HCT116 (cell line): ENCODE measurements around the gene RC3H2. TPM values are rescaled to one million over a fixed set of nuclear protein-coding genes. Genes with fewer than 3 reads are reported as not detected.

Experiments
- ATAC-seq: fragments of 200-7000 bp; cut with Tn5 transposase; 2 replicates; pipeline ENCODE4 v1.9.1; 2020; ENCODE audit warnings: mild to moderate bottlenecking, moderate library complexity
- BruUV-seq: library from RNA; stranded (reverse); fragments of 400-500 nt; replicated peaks from 2 replicates; lab custom pipeline; 2021; lab: Mats Ljungman, UMichigan
- CTCF ChIA-PET: fragments of 300-600 bp; sonication (Branson Sonifier 250); formaldehyde crosslinking; loops from one replicate; lab custom pipeline; 2021; ENCODE audit warnings: antibody characterized with exemption; lab: Charles Lee
- POLR2A ChIA-PET: fragments of 300-600, 350-600 bp; sonication (Branson Sonifier 250); formaldehyde crosslinking; loops from one replicate; lab custom pipeline; 2021; ENCODE audit warnings: antibody characterized with exemption; lab: Charles Lee
- RAD21 ChIA-PET, 2 experiments: fragments of 300-600 bp; sonication (Branson Sonifier 250); formaldehyde crosslinking; loops; one replicate each; lab custom pipeline; 2023; ENCODE audit warnings: low total read pairs in 2 of 2; ENCODE audit not compliant: uncharacterized antibody in 2 of 2, unreplicated experiment in 2 of 2, low non-redundant PET in 1 of 2; lab: Charles Lee
- DNase-seq: peaks from one replicate; pipeline ENCODE4 v3.0.0-alpha.2; 2010; ENCODE audit warnings: low read depth, low spot score
- H2AFZ ChIP-seq: fragments of 200-600 bp; shearing (Covaris generic), sonication (generic); 2 replicates; pipeline ENCODE4 v1.6.1; 2017; ENCODE audit warnings: low read depth, mixed run types, mixed read lengths, antibody characterized with exemption, low read length; ENCODE audit not compliant: poor library complexity, severe bottlenecking
- H3K27ac ChIP-seq: 2 replicates; pipeline ENCODE4 v1.5.1; 2012; ENCODE audit warnings: low read depth, low read length
- H3K27me3 ChIP-seq: fragments of 200-600 bp; sonication (generic); 2 replicates; pipeline ENCODE4 v1.6.1; 2016; ENCODE audit warnings: mixed run types, low read length, mixed read lengths; ENCODE audit not compliant: insufficient read depth
- H3K36me3 ChIP-seq, 2 experiments: fragments of 200-500 bp in 1 of 2; fragments of 200-600 bp in 1 of 2; sonication (Bioruptor generic) in 1 of 2; sonication (generic) in 1 of 2; 2 replicates each; pipeline versions ENCODE4 v1.5.1 to v1.6.1; 2014 to 2016; ENCODE audit warnings: low read length in 2 of 2, inconsistent platforms in 1 of 2, mixed read lengths in 1 of 2, mixed run types in 1 of 2; ENCODE audit not compliant: insufficient read depth in 2 of 2, control insufficient read depth in 1 of 2
- H3K4me1 ChIP-seq, 2 experiments: fragments of 200-600 bp in 1 of 2; sonication (generic) in 1 of 2; 2 replicates each; pipeline versions ENCODE4 v1.5.1 to v1.6.1; 2012 to 2017; ENCODE audit warnings: low read length in 2 of 2, inconsistent platforms in 1 of 2, mild to moderate bottlenecking in 1 of 2, mixed read lengths in 1 of 2, mixed run types in 1 of 2, moderate library complexity in 1 of 2; ENCODE audit not compliant: insufficient read depth in 2 of 2, control insufficient read depth in 1 of 2
- H3K4me2 ChIP-seq: fragments of 200-600 bp; sonication (generic); 2 replicates; pipeline ENCODE4 v1.6.1; 2017; ENCODE audit warnings: mixed run types, low read length, mixed read lengths
- H3K4me3 ChIP-seq, 2 experiments: fragments of 200-600 bp in 1 of 2; sonication (generic) in 1 of 2; replicated peaks in 1 of 2; 2 replicates each; pipeline ENCODE4 v1.5.1; 2011 to 2016; ENCODE audit warnings: low read length in 2 of 2, control low read depth in 1 of 2, low read depth in 1 of 2, mild to moderate bottlenecking in 1 of 2, mixed read lengths in 1 of 2, mixed run types in 1 of 2
- H3K79me2 ChIP-seq: fragments of 200-600 bp; sonication (generic); 2 replicates; pipeline ENCODE4 v1.6.1; 2017; ENCODE audit warnings: mild to moderate bottlenecking, mixed run types, low read length, moderate library complexity, mixed read lengths; ENCODE audit not compliant: insufficient read depth
- H3K9ac ChIP-seq: fragments of 200-600 bp; sonication (generic); 2 replicates; pipeline ENCODE4 v1.6.1; 2016; ENCODE audit warnings: low read length, mixed read lengths
- H3K9me2 ChIP-seq: fragments of 200-600 bp; sonication (generic), shearing (Covaris generic); 2 replicates; pipeline ENCODE4 v1.6.1; 2017; ENCODE audit warnings: mixed run types, mild to moderate bottlenecking, moderate library complexity; ENCODE audit not compliant: insufficient read depth
- H3K9me3 ChIP-seq, 2 experiments: fragments of 200-500 bp in 1 of 2; fragments of 200-600 bp in 1 of 2; sonication (Bioruptor generic) in 1 of 2; sonication (generic) in 1 of 2; 2 replicates each; pipeline ENCODE4 v1.6.1; 2014 to 2017; ENCODE audit warnings: low read length in 2 of 2, mixed read lengths in 2 of 2, inconsistent platforms in 1 of 2, low read depth in 1 of 2, mild to moderate bottlenecking in 1 of 2, mixed run types in 1 of 2, moderate library complexity in 1 of 2; ENCODE audit not compliant: control insufficient read depth in 1 of 2, insufficient read depth in 1 of 2
- H4K20me1 ChIP-seq: fragments of 200-600 bp; sonication (generic), shearing (Covaris generic); 2 replicates; pipeline ENCODE4 v1.6.1; 2017; ENCODE audit warnings: mixed run types, mild to moderate bottlenecking, moderate library complexity; ENCODE audit not compliant: insufficient read depth
- ATF3 ChIP-seq: IDR thresholded peaks from 2 replicates; pipeline ENCODE4 v1.6.1; 2012
- CBX3 ChIP-seq: IDR thresholded peaks from 2 replicates; pipeline ENCODE4 v1.6.1; 2012; ENCODE audit warnings: low read depth
- CEBPB ChIP-seq: IDR thresholded peaks from 2 replicates; pipeline ENCODE4 v1.6.1; 2012; ENCODE audit warnings: low read depth
- EGR1 ChIP-seq: IDR thresholded peaks from 2 replicates; pipeline ENCODE4 v1.6.1; 2012; ENCODE audit warnings: low read depth
- EZH2 ChIP-seq: fragments of 200-600 bp; sonication (generic); IDR thresholded peaks from 2 replicates; pipeline ENCODE4 v1.6.1; 2017; ENCODE audit warnings: antibody characterized with exemption, mixed run types
- EZH2phosphoT487 ChIP-seq: fragments of 200-600 bp; IDR thresholded peaks from 2 replicates; pipeline ENCODE4 v1.6.1; 2018; ENCODE audit warnings: antibody characterized with exemption, borderline replicate concordance
- FOSL1 ChIP-seq: IDR thresholded peaks from 2 replicates; pipeline ENCODE4 v1.6.1; 2012; ENCODE audit warnings: low read depth
- JUND ChIP-seq: IDR thresholded peaks from 2 replicates; pipeline ENCODE4 v1.6.1; 2012
- MAX ChIP-seq: IDR thresholded peaks from 2 replicates; pipeline ENCODE4 v1.6.1; 2012
- POLR2AphosphoS5 ChIP-seq: IDR thresholded peaks from 2 replicates; pipeline ENCODE4 v1.6.1; 2011; ENCODE audit warnings: mild to moderate bottlenecking, low read depth, low read length, moderate library complexity
- RAD21 ChIP-seq: IDR thresholded peaks from 2 replicates; pipeline ENCODE4 v1.6.1; 2012; ENCODE audit warnings: low read depth, mild to moderate bottlenecking
- REST ChIP-seq: IDR thresholded peaks from 2 replicates; pipeline ENCODE4 v1.6.1; 2012; ENCODE audit warnings: low read depth
- TCF7L2 ChIP-seq: IDR thresholded peaks from 2 replicates; pipeline ENCODE4 v1.7.0; 2011; ENCODE audit warnings: borderline replicate concordance, inconsistent platforms; ENCODE audit not compliant: insufficient read depth, insufficient read length; ENCODE audit errors: extremely low read depth
- YY1 ChIP-seq: IDR thresholded peaks from 2 replicates; pipeline ENCODE4 v1.6.1; 2011; ENCODE audit warnings: low read length, low read depth, moderate library complexity, mild to moderate bottlenecking; ENCODE audit not compliant: insufficient replicate concordance; ENCODE audit errors: extremely low read depth
- ZFX ChIP-seq: fragments of 450-650 bp; IDR thresholded peaks from 2 replicates; pipeline ENCODE4 v1.6.1; 2017
- ZNF274 ChIP-seq: fragments of 200-500 bp; sonication (Bioruptor generic); IDR thresholded peaks from 2 replicates; pipeline ENCODE4 v1.6.1; 2014; ENCODE audit warnings: mild to moderate bottlenecking, low read depth, low read length, inconsistent platforms
- intact Hi-C: fragments of 100-400 bp; cut with micrococcal nuclease; formaldehyde crosslinking; loops from 2 replicates; pipeline ENCODE4 v1.10.0; 2022
- total RNA-seq: library from RNA; stranded (reverse); gene quantifications from one replicate; pipeline ENCODE4 v1.2.1, GENCODE V29; 2021; ENCODE audit not compliant: unreplicated experiment
- TF ChIP-seq, protein P1 (sequence below), 3 experiments: fragments of 200-600 bp in 1 of 3; sonication (generic) in 1 of 3; IDR thresholded peaks in 2 of 3; conservative IDR thresholded peaks in 1 of 3; 2 replicates each; pipeline ENCODE4 v1.5.1; 2012 to 2017; ENCODE audit warnings: low read depth in 2 of 3, low read length in 2 of 3, antibody characterized with exemption in 1 of 3, borderline replicate concordance in 1 of 3, control low read depth in 1 of 3, mild to moderate bottlenecking in 1 of 3, mixed read lengths in 1 of 3, mixed run types in 1 of 3, moderate library complexity in 1 of 3; ENCODE audit not compliant: insufficient read depth in 1 of 3

Gene RC3H2
- total RNA-seq, 1 experiment from 2014 or later = 53.8 TPM

- H3K36me3 ChIP-seq = peaks cover 17 to 19% of the 10 kb centered on the region in 2 experiments; a peak in 3 of 4 replicates
- no TSS peak for BruUV-seq
- H3K79me2 ChIP-seq = peaks cover 32% of the 10 kb centered on the region
- intact Hi-C loops = no loop called here
- H3K9ac ChIP-seq = no peak overlapping the region
- ChIA-PET CTCF (no interaction called here), RAD21 (interaction anchor here in 1 of 2 experiments (0.6 kb wide), 1 partner anchor 118 kb away, joined by 3 read pairs; the partner anchor contains the start of gene RABGAP1), POLR2A (no interaction called here)
- DNase-seq (no peak), ATAC-seq (no peak)
- H3K4me1 ChIP-seq = peaks cover 7 to 10% of the 10 kb centered on the region in 2 experiments; a peak in 3 of 4 replicates
- no peak overlapping the region for H2AFZ ChIP-seq
- no peaks in the 10 kb centered on the region for H3K9me3 ChIP-seq
- no peak for TF ChIP-seq FOSL1
- TF ChIP-seq CEBPB = no peak
- no peak for TF ChIP-seq EZH2phosphoT487
- no peak for TF ChIP-seq JUND
- TF ChIP-seq MAX = no peak
- no peak for TF ChIP-seq ATF3
- no peak for TF ChIP-seq ZFX
- TF ChIP-seq ZNF274 = no peak
- no peak for TF ChIP-seq CBX3
- no peak for TF ChIP-seq TCF7L2
- no peak for TF ChIP-seq REST
- no peak for TF ChIP-seq YY1
- TF ChIP-seq POLR2AphosphoS5 = no peak
- TF ChIP-seq, protein P1, sequence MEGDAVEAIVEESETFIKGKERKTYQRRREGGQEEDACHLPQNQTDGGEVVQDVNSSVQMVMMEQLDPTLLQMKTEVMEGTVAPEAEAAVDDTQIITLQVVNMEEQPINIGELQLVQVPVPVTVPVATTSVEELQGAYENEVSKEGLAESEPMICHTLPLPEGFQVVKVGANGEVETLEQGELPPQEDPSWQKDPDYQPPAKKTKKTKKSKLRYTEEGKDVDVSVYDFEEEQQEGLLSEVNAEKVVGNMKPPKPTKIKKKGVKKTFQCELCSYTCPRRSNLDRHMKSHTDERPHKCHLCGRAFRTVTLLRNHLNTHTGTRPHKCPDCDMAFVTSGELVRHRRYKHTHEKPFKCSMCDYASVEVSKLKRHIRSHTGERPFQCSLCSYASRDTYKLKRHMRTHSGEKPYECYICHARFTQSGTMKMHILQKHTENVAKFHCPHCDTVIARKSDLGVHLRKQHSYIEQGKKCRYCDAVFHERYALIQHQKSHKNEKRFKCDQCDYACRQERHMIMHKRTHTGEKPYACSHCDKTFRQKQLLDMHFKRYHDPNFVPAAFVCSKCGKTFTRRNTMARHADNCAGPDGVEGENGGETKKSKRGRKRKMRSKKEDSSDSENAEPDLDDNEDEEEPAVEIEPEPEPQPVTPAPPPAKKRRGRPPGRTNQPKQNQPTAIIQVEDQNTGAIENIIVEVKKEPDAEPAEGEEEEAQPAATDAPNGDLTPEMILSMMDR (IDR thresholded peaks at IDR 0.05 in 2 of 3, conservative IDR thresholded peaks at IDR 0.05 in 1 of 3; ENCODE audit: borderline replicate concordance in 1 of 3, insufficient read depth in 1 of 3, low read depth in 2 of 3, low read length in 2 of 3) = no peak
- no peak for TF ChIP-seq EGR1
- TF ChIP-seq EZH2 = no peak
- no peak for TF ChIP-seq RAD21
- no peaks in the 10 kb centered on the region for H3K9me2 ChIP-seq
- H3K4me3 ChIP-seq = no peak overlapping the region
- no peaks in the 10 kb centered on the region for H4K20me1 ChIP-seq
- H3K27ac ChIP-seq = no peak overlapping the region
- H3K4me2 ChIP-seq = no peak overlapping the region
- H3K27me3 ChIP-seq = no peaks in the 10 kb centered on the region
Observed at GRCh38 chr9:122822938-122823337, 82.2 kb downstream of the RC3H2 start.
